HG03139 (cell line): ENCODE results near the gene MYOCD.

Experiments used
- ATAC-seq: cut with Tn5 transposase; IDR thresholded peaks from one replicate; pipeline ENCODE4 v1.9.1; 2021; ENCODE audit not compliant: unreplicated experiment

Gene MYOCD

GRCh38 chr17:12640364-12640763, 25.3 kb upstream of the MYOCD start:
- no peak for ATAC-seq

- no peak for ATAC-seq
These were observed 24.6 kb upstream of the MYOCD start for GRCh38 chr17:12641084-12641483.

- ATAC-seq: no peak
These were observed 23.7 kb upstream of the MYOCD start for GRCh38 chr17:12642034-12642433.

GRCh38 chr17:12643822-12644221, 21.9 kb upstream of the MYOCD start:
- no peak for ATAC-seq

- no peak for ATAC-seq
These were observed 21.1 kb upstream of the MYOCD start for GRCh38 chr17:12644623-12645022.

- no peak for ATAC-seq
These were observed 18.8 kb upstream of the MYOCD start for GRCh38 chr17:12646761-12647422.

- no peak for ATAC-seq
These were observed 17.2 kb upstream of the MYOCD start for GRCh38 chr17:12648498-12648897.

- no peak for ATAC-seq
These were observed 9.8 kb upstream of the MYOCD start for GRCh38 chr17:12655936-12656335.

- no peak for ATAC-seq
These were observed 9.3 kb upstream of the MYOCD start for GRCh38 chr17:12656354-12656753.

GRCh38 chr17:12659500-12659899, 6.2 kb upstream of the MYOCD start:
- no peak for ATAC-seq

GRCh38 chr17:12664252-12664651, 1.4 kb upstream of the MYOCD start:
- no peak for ATAC-seq

GRCh38 chr17:12664894-12665262, 812 bp upstream of the MYOCD start:
- ATAC-seq: no peak

- no peak for ATAC-seq
These were observed 1.0 kb downstream of the MYOCD start for GRCh38 chr17:12666718-12667117.

GRCh38 chr17:12667299-12667958, 1.7 kb downstream of the MYOCD start:
- no peak for ATAC-seq

GRCh38 chr17:12671906-12672305, 6.2 kb downstream of the MYOCD start:
- no peak for ATAC-seq

- ATAC-seq: no peak
These were observed 7.3 kb downstream of the MYOCD start for GRCh38 chr17:12672947-12673346.

- ATAC-seq: no peak
These were observed 8.1 kb downstream of the MYOCD start for GRCh38 chr17:12673788-12674187.

GRCh38 chr17:12680407-12680897, 14.8 kb downstream of the MYOCD start:
- no peak for ATAC-seq

GRCh38 chr17:12680993-12681392, 15.3 kb downstream of the MYOCD start:
- no peak for ATAC-seq

GRCh38 chr17:12683299-12683698, 17.6 kb downstream of the MYOCD start:
- ATAC-seq: no peak

GRCh38 chr17:12686486-12686885, 20.8 kb downstream of the MYOCD start:
- no peak for ATAC-seq

GRCh38 chr17:12688382-12688781, 22.7 kb downstream of the MYOCD start:
- ATAC-seq: no peak

- ATAC-seq: no peak
These were observed 25.5 kb downstream of the MYOCD start for GRCh38 chr17:12691173-12691572.
